SHP77 treated with DMSO at 0.1 percent for 48 hours (cell line): Measurements from ENCODE around the gene KRT20.
"Not testable (repeated sequence)": the region's sequence is repeated elsewhere in the genome, so short reads cannot be mapped to it uniquely, and the experiment has no call there.

ENCODE experiments used
- DNase-seq: peaks from one replicate; lab custom pipeline; 2025; lab: John Stamatoyannopoulos, UW

Gene KRT20

GRCh38 chr17:40884708-40885512 is at the start of gene KRT20:
Gene KRT20, minus strand, starts transcription at chr17:40885242. Its CDS starts 57 bp downstream, at chr17:40885185.
- no peak for DNase-seq

DNA sequence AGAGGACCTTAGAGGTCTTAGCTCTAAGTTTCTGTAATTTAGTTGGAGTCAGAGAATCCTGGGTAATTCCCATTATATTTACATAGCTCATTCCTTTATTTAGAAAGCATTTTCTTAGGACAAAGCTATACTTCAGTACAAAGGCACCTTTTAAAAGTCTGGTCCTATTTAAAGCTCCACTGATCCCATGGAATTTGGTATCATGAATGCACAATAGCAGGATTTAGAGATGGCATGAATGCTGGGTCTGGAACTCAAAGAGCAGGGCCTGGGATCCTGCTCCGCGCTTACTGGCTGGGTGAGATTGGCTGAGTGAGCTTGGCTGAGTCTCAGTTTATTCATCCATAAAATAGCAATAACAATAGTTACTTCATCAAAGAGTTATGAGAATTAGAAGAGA is 47.6 kb upstream of the KRT20 start:
- no peak for DNase-seq

DNA sequence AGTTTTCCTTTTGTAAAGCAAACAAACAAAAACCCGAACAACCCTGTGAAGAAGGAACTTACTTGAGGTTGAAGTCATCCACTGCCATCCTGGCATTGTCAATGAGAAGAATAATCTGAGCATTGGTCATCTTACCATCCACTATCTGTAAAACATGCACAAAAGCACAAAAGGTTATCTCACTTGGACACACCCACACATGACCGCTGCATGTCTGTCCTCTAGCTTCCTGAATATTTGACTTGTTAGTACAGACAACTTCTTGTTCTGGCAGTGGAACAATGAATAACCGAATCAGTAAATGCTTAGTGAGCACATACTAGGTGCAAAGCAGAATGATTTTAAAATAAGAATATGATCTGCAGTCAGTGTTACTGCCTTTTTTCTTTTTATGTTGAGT is 46.3 kb upstream of the KRT20 start:
- no peak for DNase-seq

- no peak for DNase-seq
Observed at GRCh38 chr17:40926341-40926740, 41.3 kb upstream of the KRT20 start.

- no peak for DNase-seq
Observed at GRCh38 chr17:40922239-40922638, 37.2 kb upstream of the KRT20 start.

DNA sequence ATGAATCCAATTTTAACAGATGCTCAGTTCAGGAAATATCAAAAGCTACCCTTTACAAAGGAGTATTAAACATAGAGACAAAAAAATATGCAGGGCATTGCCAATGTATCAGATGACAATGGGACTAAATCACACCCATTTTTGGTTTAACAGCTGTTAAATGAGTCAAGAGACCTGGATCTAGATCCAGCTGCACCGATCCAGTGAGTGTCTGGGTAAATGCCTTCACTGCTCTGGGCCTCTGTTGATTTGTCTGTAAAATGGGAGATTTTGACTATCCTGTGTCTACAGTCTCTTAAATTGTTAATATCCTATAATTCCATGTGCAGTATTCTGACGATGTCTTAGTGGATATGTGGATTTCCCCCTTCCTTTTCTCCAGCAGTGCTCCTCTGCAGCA is 36.0 kb upstream of the KRT20 start:
- DNase-seq, result no peak

DNA sequence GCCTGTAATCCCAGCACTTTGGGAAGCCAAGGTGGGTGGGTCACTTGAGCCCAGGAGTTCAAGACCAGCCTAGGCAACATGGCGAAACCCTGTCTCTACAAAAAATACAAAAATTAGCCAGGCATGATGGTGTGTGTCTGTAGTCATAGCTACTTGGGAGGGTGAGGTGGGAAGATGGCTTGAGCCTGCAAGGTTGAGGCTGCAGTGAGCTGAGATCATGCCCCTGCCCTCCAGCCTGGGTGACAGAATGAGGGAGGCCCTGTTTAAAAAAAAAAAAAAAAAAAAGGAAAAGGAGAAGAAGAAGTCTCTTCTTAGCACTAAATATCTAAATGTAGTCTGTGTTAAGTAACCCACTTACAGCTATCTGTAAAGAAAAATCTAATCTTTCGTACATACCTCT is 32.1 kb upstream of the KRT20 start:
- DNase-seq, result not testable (repeated sequence)

- no peak for DNase-seq
Observed at GRCh38 chr17:40916366-40916765, 31.3 kb upstream of the KRT20 start.

- DNase-seq, result no peak
Observed at GRCh38 chr17:40915721-40916256, 30.7 kb upstream of the KRT20 start.

- no peak for DNase-seq
Observed at GRCh38 chr17:40915199-40915661, 30.2 kb upstream of the KRT20 start.

GRCh38 chr17:40914075-40914855 is 29.2 kb upstream of the KRT20 start:
- DNase-seq, result no peak

DNA sequence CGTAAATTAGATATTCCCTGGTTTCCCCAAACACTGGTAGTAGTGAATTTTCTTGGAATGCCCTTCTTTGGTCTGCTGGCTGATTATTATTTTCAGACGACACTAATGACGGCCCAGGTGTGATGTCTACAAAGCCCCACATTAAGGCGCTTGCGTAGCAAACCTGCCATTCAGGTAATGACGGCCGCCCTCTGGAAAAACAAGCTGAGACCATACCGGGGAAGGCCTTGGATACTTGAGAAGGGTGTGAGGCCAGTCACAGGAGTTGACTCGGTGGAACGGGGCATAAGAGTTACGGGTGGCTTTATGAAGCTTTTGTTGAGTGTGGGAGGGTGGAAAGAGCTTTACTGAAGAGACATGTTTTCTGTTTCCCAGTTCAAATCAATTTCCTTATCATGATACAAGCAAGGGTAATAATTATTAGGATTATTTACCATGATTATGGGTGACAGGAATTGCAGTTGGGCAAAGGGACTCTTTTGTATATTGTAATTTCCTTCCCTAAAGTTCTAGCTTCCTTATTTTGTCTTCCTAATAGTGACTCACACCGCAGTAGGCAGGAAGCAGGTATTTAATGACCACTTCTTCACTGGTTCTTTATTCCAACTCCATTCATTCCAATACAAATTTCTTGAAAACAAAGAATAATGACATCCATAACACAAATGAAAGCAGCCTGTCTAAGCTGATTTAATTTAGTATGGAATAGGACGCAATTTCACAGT is 27.6 kb upstream of the KRT20 start:
- DNase-seq, result no peak

DNA sequence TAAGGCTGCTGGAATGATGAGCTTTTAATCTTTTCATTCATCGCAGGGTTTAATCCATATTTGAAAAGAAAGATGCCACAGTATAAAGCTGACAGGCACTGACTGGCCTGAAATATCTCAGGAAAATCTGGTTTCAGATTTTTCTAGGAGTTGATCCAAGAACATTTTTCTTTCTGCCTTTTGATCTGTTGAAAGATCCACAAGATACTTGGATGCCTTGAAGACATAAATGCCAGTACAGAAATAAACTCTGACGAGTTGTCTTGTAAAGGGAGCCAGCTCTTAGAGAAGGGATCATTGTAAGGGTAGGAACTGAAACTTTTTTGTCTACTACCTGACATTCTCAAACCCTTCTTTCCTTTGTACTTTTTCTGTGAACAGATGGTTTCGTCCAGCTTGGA is 25.4 kb upstream of the KRT20 start:
- no peak for DNase-seq

DNA sequence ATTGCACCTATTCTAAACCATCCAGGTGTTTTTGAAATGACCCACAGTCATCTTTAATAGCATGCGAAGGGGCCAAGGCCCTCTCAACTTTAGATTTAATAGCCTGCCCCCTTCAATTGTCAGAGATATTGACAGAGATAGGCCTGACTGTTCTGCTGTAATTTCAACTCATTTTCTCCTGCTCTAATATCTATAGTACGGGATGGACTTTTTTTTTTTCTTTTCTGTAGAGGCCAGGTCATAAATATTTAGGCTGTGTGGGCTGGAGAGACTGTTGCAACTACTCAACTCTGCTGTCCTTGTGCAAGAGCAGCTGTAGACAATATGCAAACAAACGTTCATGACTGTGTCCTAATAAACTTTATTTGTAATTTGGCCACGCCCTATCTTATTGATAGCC is 24.7 kb upstream of the KRT20 start:
- no peak for DNase-seq

- DNase-seq, result peak; percentile 56
Observed at GRCh38 chr17:40909351-40909750, 24.3 kb upstream of the KRT20 start.

GRCh38 chr17:40906613-40907012 is 21.6 kb upstream of the KRT20 start:
- DNase-seq, result no peak

GRCh38 chr17:40905370-40905769 is 20.3 kb upstream of the KRT20 start:
- DNase-seq, result no peak

DNA sequence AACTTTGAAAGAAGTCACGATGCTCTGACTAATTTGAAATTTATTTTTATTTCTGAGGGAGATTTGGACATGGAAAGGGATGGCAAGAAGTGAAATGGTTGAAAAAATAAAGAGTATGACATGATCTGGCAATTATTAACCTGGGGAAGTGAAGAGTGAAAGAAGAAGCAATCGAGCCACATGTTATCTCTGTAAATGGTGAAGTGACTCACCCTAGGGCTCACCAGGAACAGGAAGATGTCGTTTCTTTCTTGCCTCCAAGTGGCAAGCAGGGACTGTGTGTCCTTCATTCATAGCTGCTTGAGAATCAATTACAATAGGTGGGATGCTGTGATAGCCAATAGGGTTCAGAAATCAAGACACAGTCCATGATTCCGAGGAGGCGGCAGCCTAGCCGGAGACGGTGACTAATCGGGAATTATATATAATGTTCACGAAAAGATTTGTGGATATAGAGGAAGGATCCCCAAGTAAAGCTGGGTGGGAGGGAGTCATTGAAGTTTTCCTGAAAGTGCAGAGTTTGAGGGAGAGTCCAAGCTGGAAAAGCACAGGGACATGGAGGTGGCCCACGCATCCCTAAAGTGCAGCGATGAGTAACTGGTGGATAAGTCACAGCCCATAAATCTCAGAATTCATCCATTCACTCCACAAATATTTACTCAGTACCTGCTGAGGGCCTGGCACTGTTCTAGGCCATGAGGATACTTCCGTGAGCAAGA is 18.2 kb upstream of the KRT20 start:
- DNase-seq, result no peak

GRCh38 chr17:40902498-40902897 is 17.5 kb upstream of the KRT20 start:
- no peak for DNase-seq

DNA sequence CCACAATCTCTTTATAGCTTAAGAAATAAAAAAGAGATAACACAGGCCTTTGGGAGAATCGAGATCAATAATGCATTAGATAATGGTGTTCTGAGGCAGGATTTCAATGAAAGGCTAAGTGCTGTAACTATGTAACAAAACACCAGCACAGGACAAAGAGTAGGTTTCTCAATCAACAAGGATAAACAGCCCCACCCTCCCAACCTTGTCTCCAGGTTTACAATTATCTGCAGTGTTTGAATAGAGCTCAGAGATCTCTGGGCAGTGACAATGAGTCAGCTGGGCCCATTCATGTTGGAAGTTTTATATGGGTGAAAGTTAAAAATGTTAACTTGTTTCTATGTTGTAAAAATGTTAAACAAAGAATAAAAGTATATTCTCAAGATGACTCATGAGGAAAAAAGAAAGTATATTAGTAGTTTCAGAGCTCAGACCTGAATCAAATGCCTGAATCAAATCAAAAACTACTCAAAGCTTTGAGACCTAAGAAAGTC is 17.0 kb upstream of the KRT20 start:
- no peak for DNase-seq

DNA sequence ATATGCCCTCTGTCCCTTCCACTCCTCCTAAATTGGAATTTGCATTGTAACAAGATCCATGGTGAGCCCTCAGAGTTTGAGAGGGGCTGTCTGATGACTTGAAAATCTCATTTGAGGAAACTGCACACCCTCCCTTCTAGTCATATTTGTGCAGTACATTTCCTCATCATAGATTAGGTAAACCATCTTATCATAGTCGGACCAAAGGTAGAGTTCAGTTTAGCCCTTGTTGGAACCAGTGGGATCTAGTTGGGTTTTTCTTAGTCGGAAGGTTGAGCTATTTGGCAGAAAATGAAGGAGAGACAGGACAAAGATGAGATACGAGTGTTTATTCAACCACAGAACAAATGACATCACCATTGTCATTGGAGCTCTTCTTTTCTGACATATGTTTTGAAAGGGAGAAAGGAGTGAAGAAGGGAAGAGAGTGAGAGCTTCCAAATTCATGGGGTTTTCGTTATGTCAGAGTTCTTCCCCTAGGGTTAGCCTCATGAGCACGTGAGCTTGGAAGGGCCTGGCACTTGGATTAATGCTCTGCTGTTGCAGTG is 15.8 kb upstream of the KRT20 start:
- DNase-seq, result no peak
